RWPE1 (cell line): ENCODE measurements around the gene PHKB.

Experiments used
- CTCF ChIA-PET: fragments of 350-600 bp; sonication (Branson Sonifier 250); formaldehyde crosslinking; extraction: SDS; loops from one replicate; lab custom pipeline; 2021; lab: Yijun Ruan, JAX
- POLR2A ChIA-PET: fragments of 400-600 bp; formaldehyde crosslinking; extraction: SDS; loops from one replicate; lab custom pipeline; 2020; ENCODE audit warnings: antibody characterized with exemption; ENCODE audit not compliant: low non-redundant PET; lab: Yijun Ruan, JAX
- DNase-seq: peaks from one replicate; pipeline ENCODE4 v3.0.0; 2012; ENCODE audit warnings: low spot score
- H3K27ac ChIP-seq: fragments of 450-650 bp; 2 replicates; pipeline ENCODE4 v1.5.1; 2017
- CTCF ChIP-seq: fragments of 450-650 bp; conservative IDR thresholded peaks from 2 replicates; pipeline ENCODE4 v1.5.1; 2017; ENCODE audit warnings: low read depth, mild to moderate bottlenecking

Gene PHKB

GRCh38 chr16:47492036-47492427 lies 30.9 kb downstream of the PHKB start:
- H3K27ac ChIP-seq = no peak overlapping the region
- TF ChIP-seq CTCF = no peak
- DNase-seq = no peak
- ChIA-PET POLR2A (no interaction called here), CTCF (interaction anchor here (0.7 kb wide), 1 partner anchor 61 kb away, joined by 3 read pairs; no protein-coding TSS in a partner anchor)

- H3K27ac ChIP-seq = no peak overlapping the region
- no peak for DNase-seq
- ChIA-PET POLR2A (no interaction called here), CTCF (interaction anchor here (0.6 to 0.7 kb wide), 2 partner anchors 555 to 674 kb away, joined by 3 read pairs; no protein-coding TSS in a partner anchor)
- no peak for TF ChIP-seq CTCF
Measured at GRCh38 chr16:47492428-47493377, 31.6 kb downstream of the PHKB start.

- ChIA-PET CTCF (interaction anchor here (0.6 to 0.7 kb wide), 2 partner anchors 555 to 675 kb away, joined by 3 read pairs; no protein-coding TSS in a partner anchor), POLR2A (no interaction called here)
- H3K27ac ChIP-seq = no peak overlapping the region
- no peak for TF ChIP-seq CTCF
- no peak for DNase-seq
Measured at GRCh38 chr16:47493381-47494337, 32.5 kb downstream of the PHKB start.

- POLR2A ChIA-PET = no interaction called here
- H3K27ac ChIP-seq = no peak overlapping the region
- no peak for TF ChIP-seq CTCF
- CTCF ChIA-PET = no interaction called here
- DNase-seq = no peak
Measured at GRCh38 chr16:47499080-47499699, 38.1 kb downstream of the PHKB start.

GRCh38 chr16:47499700-47500264 lies 38.7 kb downstream of the PHKB start:
- DNase-seq = no peak
- POLR2A ChIA-PET = no interaction called here
- CTCF ChIA-PET = no interaction called here
- no peak overlapping the region for H3K27ac ChIP-seq
- no peak for TF ChIP-seq CTCF
